ENCODE measurements around the gene SUSD5.
"Not testable (repeated sequence)": the region's sequence is repeated elsewhere in the genome, so short reads cannot be mapped to it uniquely, and the experiment has no call there.

The SUSD5 gene

DNA sequence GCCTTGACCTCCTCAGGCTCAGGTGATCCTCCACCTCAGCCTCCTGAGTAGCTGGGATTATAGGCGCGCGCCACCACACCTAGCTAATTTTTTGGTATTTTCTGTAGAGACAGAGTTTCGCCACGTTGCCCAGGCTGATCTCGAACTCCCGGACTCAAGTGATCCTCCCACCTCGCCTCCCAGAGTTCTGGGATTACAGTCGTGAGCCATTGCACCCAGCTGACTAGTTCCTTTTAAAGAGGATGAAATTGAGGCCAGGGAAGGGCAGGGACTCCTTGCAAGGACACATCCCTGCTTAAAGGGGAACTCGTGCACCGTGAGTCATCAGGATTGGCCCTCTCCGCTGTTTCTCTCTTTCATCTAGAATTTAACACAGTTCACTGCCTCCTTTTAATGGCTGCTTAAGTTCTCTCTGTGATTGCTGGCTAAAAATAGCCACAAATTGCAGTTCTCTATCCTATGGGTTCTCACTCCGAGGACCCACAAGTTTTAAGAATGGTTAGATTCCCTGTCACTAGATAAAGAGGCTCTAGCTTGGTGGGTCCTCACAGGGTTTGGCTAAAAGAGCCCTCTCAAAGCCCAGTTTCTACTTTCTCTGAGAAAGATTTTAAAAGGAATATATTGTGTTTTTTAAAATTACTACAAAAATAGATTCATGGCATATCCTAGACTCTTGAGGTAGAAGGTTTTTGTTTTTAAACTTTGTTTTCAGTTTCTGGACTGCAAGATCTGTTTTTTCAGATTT lies 103.4 kb downstream of the SUSD5 start:
- DNase-seq (ENCODE audit: low spot score) = peak; percentile 65

DNA sequence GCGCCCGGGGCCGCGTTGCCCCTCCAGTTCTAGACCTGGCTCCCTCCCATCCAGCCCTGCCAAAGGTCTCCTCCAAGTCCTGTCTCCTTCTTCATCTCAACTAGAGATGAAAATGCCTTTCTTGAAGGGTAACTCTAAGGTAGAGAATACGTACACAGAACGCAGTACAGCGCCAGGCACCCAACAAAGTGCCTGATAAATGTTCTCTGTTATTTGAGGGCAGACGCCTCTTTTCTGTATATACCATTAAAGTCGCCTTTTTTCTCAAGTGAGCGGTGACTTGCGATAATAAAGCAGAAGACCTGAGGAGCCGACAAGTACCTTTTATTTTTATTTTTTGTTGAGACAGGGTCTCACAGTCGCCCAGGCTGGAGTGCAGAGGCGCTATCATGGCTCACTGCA lies 104.0 kb downstream of the SUSD5 start:
- DNase-seq (ENCODE audit: low spot score) = no peak

DNA sequence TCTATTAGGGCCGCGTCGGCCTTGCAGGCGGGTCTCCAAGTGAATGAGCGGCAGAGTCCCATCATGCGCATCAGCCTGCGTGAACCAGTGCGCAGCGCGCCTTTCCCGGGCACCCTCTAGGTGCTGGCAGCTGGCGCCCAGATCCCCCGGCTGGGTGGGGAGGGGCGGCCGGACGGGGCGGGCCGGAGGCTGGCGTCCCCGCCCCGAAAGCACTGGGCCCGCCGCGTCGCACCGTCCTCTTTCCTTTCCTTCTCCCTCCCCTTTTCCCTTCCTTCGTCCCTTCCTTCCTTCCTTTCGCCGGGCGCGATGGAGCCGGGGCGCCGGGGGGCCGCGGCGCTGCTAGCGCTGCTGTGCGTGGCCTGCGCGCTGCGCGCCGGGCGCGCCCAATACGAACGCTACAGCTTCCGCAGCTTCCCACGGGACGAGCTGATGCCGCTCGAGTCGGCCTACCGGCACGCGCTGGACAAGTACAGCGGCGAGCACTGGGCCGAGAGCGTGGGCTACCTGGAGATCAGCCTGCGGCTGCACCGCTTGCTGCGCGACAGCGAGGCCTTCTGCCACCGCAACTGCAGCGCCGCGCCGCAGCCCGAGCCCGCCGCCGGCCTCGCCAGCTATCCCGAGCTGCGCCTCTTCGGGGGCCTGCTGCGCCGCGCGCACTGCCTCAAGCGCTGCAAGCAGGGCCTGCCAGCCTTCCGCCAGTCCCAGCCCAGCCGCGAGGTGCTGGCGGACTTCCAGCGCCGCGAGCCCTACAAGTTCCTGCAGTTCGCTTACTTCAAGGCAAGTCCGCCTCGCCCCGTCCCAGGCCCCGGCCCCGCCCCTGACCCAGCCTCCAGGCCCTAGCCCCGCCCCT lies 104.6 kb downstream of the SUSD5 start, which contains the start of gene CRTAP:
TSS of gene CRTAP (plus strand) at position 243 of the 850 bp plus-strand sequence. CDS start at position 307, 64 bp downstream.
- DNase-seq (ENCODE audit: low spot score) = peak; percentile 94

DNA sequence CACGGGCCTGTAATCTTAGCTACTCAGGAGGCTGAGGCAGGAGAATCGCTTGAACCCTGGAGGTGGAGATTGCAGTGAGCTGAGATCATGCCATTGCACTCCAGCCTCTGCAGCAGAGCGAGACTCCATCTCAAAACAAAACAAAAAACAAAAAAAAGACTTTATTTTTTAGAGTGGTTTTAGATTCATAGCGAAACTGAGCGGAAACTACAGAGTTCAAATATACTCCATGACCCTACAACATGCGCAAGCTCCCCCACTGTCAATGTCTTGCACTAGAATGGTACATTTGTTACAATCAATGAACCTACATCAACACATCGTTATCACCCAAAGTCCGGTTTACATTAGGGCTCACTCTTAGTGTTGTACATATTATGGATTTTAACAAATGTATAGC lies 107.0 kb downstream of the SUSD5 start:
- no peak for DNase-seq (ENCODE audit: low spot score)

DNA sequence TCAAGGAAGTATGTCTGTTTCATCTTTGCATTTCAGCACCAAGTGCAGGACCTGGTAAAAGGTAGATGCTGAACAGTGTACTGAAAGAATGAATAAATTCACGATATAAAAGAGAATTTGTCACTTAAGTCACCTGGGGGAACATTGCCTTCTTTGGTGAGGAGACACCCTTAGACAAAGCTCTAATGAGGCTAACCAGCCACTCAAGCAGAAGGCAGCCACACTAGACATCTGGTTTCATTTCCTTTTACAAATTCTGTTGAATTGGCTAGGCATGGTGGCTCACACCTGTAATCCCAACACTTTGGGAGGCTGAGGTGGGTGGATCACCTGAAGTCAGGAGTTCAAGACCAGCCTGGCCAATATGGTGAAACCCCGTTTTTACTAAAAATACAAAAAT lies 111.8 kb downstream of the SUSD5 start:
- DNase-seq (ENCODE audit: low spot score) = not testable (repeated sequence)

DNA sequence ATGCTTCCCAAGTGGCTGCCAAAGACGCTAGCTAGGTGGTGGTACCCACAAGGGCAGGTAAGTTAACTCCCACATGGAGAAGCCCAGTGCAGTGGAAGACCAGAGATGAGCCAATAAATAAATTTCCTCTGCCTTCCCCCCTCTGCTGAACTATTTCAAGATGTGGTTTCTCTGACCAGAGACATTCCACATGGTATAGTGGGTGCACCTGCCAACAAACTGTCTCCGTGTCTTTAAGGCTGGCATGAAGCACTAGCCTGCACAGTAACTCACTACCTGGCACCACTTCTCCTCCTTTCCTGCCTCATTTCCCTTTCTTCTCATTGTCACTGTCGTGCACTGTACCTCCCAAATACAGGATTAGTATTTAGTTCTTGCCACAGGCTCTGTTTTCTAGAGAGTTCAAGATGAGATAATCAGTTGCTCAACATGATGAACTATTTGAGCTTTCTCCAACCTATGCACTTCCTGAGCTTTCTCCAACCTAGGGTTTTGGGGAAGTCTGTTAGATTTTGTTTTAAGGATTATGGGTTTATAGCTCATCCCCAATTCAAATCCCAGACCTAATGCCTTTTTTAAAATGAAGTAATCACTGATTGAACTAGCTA lies 113.2 kb downstream of the SUSD5 start:
- DNase-seq (ENCODE audit: low spot score) = no peak

DNA sequence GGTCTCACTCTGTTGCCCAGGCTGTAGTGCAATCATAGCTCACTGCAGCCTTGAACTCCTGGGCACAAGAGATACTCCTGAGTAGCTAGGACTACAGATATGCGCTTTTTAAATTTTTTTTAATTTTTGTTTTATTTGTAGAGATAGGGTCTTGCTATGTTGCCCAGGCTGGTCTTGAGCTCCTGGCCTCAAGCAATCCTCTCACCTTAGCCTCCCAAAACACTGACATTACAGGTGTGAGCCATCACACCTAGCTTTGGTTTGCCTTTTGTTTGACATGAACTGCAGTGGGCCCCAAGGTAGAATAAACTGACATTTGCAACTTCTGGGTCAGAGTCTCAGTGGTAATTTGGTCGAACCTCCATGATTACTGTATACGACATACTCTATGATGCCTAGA lies 113.8 kb downstream of the SUSD5 start:
- no peak for DNase-seq (ENCODE audit: low spot score)

DNA sequence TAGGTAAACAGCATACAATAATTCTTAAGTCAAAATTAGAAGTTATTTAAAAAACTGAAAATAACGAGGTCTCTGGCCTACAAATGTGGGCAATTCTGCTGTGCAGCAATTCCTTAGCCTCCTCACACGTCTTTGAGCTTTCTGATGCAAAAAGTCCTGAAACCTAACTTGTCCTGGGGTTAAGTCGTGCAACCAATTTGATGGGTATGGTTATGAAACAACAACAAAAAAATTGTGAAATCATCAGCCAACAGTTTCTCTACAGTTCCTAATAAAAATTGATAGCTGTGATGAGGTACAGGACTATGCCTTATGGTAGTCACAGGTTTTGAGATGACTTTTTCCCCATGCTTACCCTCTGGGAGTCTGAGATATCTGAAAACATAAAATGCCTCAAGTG lies 115.1 kb downstream of the SUSD5 start:
- DNase-seq (ENCODE audit: low spot score) = no peak

DNA sequence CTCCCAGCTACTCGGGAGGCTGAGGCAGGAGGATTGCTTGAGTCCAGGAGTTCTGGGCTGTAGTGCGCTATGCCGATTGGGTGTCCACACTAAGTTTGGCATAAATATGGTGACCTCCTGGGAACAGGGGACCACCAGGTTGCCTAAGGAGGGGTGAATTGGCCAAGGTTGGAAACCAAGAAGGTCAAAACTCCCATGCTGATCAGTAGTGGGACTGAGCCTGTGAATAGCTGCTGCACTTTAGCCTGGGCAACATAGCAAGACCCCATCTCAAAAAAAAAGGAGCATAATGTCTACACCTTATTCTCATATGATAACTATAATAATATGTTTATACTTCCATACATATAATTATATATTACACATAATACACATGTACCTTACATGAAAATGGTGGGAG lies 115.6 kb downstream of the SUSD5 start:
- no peak for DNase-seq (ENCODE audit: low spot score)

DNA sequence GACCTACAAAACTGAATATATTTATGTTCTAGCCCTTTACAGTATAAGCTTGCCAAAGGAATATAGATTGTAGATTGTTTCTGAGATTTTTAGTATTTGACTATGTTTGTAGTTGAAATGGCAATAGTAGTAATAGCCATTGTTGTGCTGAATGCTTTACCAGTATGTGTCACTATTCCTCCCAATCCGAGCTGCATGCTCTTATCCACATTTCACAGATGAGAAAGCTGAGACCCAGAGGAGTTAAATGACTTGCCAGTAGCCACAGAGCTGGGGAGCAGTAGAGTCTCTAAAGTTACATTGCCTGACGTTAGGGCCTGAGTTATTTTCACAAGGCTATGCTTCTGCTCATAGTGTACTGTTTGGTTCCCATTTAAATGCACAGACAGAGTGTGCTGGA lies 118.4 kb downstream of the SUSD5 start:
- DNase-seq (ENCODE audit: low spot score) = no peak

All from ecto neural progenitor cell (in vitro differentiated cells).